HG03175 (cell line): ENCODE data around the gene ARIH1.

ENCODE experiments used
- ATAC-seq: cut with Tn5 transposase; IDR thresholded peaks from one replicate; pipeline ENCODE4 v1.9.1; 2021; ENCODE audit warnings: mild to moderate bottlenecking, moderate library complexity; ENCODE audit not compliant: unreplicated experiment

The ARIH1 gene

GRCh38 chr15:72536506-72536905 lies 62.4 kb downstream of the ARIH1 start:
- no peak for ATAC-seq

GRCh38 chr15:72538931-72539330 lies 64.8 kb downstream of the ARIH1 start:
- ATAC-seq: no peak

GRCh38 chr15:72540606-72541237 lies 66.6 kb downstream of the ARIH1 start:
- no peak for ATAC-seq

GRCh38 chr15:72541674-72542073 lies 67.5 kb downstream of the ARIH1 start:
- ATAC-seq: no peak

GRCh38 chr15:72545156-72545555 lies 71.0 kb downstream of the ARIH1 start:
- no peak for ATAC-seq

- no peak for ATAC-seq
These were observed 80.6 kb downstream of the ARIH1 start for GRCh38 chr15:72554471-72555425.

- ATAC-seq: no peak
These were observed 85.7 kb downstream of the ARIH1 start for GRCh38 chr15:72559781-72560180.

- ATAC-seq: no peak
These were observed 86.3 kb downstream of the ARIH1 start for GRCh38 chr15:72560458-72560857.

- no peak for ATAC-seq
These were observed 88.3 kb downstream of the ARIH1 start for GRCh38 chr15:72562386-72562785.

- no peak for ATAC-seq
These were observed 88.7 kb downstream of the ARIH1 start for GRCh38 chr15:72562878-72563277.

- ATAC-seq: no peak
These were observed 90.0 kb downstream of the ARIH1 start for GRCh38 chr15:72564091-72564490.

- ATAC-seq: no peak
These were observed 92.8 kb downstream of the ARIH1 start for GRCh38 chr15:72566973-72567372.

- no peak for ATAC-seq
These were observed 95.9 kb downstream of the ARIH1 start for GRCh38 chr15:72570059-72570458.

GRCh38 chr15:72579814-72580213 lies 105.7 kb downstream of the ARIH1 start:
- ATAC-seq: no peak

- no peak for ATAC-seq
These were observed 109.9 kb downstream of the ARIH1 start for GRCh38 chr15:72584006-72584405.

GRCh38 chr15:72585025-72585424 lies 110.9 kb downstream of the ARIH1 start:
- no peak for ATAC-seq

- no peak for ATAC-seq
These were observed 111.4 kb downstream of the ARIH1 start for GRCh38 chr15:72585476-72586058.

- no peak for ATAC-seq
These were observed 114.0 kb downstream of the ARIH1 start for GRCh38 chr15:72588096-72588495.

GRCh38 chr15:72590427-72590826 lies 116.3 kb downstream of the ARIH1 start:
- no peak for ATAC-seq

- ATAC-seq: no peak
These were observed 117.2 kb downstream of the ARIH1 start for GRCh38 chr15:72591361-72591760.

- ATAC-seq: no peak
These were observed 118.0 kb downstream of the ARIH1 start for GRCh38 chr15:72592097-72592496.

GRCh38 chr15:72592676-72593075 lies 118.5 kb downstream of the ARIH1 start:
- no peak for ATAC-seq
